NCI-H1436 (cell line): ENCODE results near the gene DSTN.

Experiments
- DNase-seq: peaks from one replicate; lab custom pipeline; 2025; lab: John Stamatoyannopoulos, UW

The DSTN gene

GRCh38 chr20:17583126-17583525 is 13.3 kb downstream of the DSTN start:
- no peak for DNase-seq

DNA sequence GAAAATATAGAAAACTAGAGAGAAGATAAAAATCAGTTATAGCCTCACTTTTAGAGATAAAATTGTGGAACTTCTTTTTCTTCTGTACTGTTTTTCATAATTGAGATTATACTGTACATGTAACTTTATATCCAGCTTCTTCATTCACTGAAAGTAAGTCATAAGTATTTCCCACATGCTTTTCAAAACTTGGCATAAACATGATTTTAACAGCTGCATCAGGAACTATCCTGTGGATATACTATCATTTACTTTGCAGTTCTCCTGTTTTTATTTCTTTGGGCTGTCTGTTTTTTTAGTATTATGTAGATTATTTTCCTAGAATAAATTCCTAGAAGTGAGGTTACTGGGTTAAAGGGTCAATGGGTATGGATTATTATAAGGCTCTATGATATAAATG is 14.8 kb downstream of the DSTN start:
- no peak for DNase-seq

- DNase-seq = no peak
Observed at GRCh38 chr20:17586250-17586649, 16.4 kb downstream of the DSTN start.

- no peak for DNase-seq
Observed at GRCh38 chr20:17587148-17587547, 17.3 kb downstream of the DSTN start.

DNA sequence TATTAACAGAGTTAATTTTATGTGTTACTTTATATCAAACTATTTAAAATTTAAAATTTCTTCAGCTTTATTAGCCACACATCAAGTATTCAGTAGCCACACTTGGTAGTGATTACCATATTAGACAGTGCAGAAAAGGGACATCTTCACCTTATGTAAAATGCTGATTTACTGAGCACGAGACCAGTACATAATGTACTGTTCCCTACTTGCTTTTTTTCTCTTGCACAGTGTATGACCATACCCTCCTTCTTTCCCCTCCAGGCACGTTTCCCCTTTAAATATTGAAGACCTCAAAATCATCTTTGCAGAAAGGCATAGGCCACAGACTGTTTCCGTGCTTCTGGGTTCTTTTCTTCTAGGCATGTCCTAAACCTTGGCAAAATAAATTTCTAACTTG is 17.9 kb downstream of the DSTN start:
- DNase-seq = no peak

DNA sequence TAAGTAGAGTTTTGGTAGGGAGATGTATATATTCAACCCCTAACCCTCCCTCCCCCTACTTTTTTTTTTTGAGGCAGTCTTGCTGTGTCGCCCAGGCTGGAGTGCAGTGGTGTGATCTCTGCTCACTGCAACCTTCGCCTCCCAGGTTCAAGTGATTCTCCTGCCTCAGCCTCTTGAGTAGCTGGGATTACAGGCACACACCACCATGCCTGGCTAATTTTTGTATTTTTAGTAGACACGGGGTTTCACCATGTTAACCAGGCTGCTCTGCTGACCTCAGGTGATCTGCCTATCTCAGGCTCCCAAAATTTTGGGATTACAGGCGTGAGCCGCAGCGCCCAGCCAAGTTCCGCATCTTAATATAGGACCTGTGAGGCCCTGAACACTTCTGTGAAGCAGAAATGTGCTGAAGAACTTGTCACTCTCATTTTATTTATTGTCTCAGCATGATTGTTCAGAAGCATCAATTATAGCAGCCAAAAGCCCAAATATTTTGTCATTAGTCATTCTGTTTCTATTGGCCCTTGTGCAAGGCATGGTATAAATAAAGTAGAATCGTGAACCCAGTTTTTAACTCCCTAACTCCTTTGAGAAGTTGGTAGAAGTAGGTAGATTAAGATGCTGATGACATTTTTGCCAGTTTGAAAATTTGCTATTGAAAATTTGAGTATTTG is 19.4 kb downstream of the DSTN start:
- DNase-seq = no peak

GRCh38 chr20:17590245-17590644 is 20.4 kb downstream of the DSTN start:
- no peak for DNase-seq

DNA sequence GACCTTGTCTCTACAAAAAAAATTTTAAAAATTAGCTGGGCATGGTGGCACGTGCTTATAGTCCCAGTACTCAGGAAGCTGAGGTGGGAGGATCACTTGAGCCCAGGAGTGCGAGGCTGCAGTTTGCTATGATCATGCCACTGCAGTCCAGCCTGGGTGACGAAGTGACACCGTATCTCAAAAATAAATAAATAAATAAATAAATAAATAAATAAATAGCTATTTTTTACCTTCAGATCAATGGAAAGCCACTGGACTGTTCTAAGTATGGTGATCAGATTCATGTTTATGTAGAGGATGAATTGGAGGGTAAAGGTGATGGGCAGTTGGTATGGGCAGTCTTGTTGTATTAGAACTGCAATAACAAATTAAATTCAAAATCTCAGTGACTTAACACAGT is 24.0 kb downstream of the DSTN start:
- no peak for DNase-seq

DNA sequence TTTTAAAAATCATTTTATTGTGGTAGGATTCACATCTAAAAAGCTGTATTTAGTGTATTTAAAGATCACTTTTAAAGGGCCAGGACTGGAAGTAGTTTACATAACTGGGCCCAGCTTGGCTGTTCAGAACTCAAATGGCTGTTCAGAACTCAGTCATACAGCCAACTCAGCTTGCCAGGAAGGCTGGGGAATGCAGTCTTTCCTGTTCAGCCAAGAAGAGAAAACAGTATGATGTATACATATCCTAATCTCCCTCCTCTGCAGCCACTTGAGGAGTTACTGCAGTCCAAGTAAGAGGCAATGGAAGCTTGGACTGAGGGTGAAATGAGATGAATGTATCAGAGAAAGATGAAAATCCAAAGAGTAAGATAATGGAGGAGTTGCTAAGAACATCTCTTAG is 24.6 kb downstream of the DSTN start:
- no peak for DNase-seq

DNA sequence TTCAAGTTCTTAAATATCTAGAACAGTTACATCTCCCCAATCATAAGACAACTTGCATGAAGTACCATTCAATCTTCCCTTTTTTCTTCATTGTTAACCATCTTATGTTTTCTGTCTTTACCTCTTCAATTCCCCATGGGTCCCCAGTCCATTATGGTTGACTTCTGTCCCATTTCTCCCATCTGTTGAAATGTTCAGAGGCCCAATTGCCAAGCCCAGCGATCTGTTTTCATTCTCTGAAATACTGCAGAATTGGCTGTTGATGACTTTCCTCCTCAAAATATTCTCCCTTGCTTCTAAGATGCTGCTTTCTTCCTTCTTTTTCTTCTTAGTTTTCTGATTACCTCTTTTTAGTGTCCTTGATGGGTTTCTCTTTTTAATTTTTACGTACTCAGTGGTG is 26.0 kb downstream of the DSTN start:
- DNase-seq = no peak

GRCh38 chr20:17598013-17598550 is 28.2 kb downstream of the DSTN start:
- no peak for DNase-seq

DNA sequence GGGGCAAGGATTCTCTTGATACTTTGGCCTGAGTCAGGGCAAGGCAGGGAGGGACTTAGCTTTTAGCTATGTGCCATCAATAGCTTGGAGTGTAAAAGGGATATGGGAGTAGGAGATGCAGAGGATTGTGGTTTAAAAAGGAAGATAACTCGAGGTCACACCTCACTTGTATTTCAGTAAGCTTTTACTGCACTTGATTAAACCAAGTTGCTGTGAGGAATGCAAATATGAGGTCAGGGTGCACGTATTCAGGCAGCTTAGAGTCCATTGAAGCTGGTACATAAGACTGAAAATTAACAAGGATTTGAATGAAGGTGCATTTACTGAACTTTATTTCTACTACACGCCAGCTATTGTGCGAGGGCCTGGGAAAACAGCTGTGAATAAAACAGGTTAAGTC is 32.1 kb downstream of the DSTN start:
- no peak for DNase-seq

DNA sequence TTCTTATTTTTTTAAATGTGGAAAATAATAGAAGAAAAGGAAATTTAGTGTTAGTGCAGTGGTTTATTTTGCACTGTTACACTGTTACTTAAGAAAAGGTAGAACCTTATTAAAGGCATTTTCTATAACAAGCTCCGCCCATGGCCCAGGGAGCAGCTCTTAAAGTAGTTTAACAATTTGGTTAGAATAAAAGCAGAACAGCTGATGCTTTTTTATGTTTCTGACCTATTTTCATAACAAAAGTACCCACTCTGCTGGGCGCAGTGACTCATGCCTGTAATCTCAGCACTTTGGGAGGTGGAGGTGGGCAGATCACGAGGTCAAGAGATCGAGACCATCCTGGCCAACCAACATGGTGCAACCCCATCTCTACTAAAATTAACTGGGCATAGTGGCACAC is 32.6 kb downstream of the DSTN start:
- no peak for DNase-seq

- DNase-seq = no peak
Observed at GRCh38 chr20:17605131-17605660, 35.3 kb downstream of the DSTN start.

GRCh38 chr20:17606001-17606400 is 36.1 kb downstream of the DSTN start:
- no peak for DNase-seq

GRCh38 chr20:17608701-17609497 is 39.0 kb downstream of the DSTN start:
- no peak for DNase-seq

- no peak for DNase-seq
Observed at GRCh38 chr20:17609811-17610377, 40.0 kb downstream of the DSTN start.

GRCh38 chr20:17610566-17611289 is 40.9 kb downstream of the DSTN start:
- no peak for DNase-seq

GRCh38 chr20:17611290-17611539 is 41.3 kb downstream of the DSTN start:
- no peak for DNase-seq

- no peak for DNase-seq
Observed at GRCh38 chr20:17611540-17612286, 41.8 kb downstream of the DSTN start.

DNA sequence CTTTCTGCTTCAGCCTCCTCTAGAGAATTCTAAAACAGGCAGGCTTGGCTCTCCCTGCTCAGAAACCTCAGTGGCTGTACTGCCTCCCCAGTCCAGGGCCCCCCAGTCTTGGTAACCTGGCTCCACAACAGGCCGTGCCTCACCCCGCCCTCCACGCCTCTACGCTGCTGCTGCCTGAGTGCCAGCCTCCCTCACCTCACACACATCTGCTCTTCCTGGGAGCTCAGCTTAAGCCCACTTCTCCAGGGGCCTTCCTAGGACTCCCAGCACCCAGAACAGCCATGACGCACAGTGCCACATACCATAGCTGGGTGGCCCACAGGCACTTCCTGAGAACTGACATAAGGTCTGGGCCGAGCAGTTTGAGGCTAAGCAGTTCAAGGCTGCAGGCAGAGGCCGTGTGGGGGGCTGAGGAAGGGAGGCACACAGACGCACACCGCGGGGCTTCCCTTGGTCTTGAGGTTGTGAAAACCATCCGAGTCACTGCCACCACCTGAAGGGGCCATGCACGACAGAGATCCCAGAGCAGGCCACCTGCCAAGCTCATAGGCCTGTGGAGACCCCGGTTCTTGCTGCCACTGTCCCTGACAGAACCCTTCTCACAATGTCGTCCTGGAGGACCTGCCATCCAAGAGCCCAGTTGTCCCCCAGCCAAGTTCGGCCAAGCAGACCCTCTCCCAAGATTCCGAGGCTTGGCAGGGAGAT is 42.6 kb downstream of the DSTN start:
- DNase-seq = no peak
